ENCODE measurements around the gene RAB11FIP3.

The RAB11FIP3 gene

DNA sequence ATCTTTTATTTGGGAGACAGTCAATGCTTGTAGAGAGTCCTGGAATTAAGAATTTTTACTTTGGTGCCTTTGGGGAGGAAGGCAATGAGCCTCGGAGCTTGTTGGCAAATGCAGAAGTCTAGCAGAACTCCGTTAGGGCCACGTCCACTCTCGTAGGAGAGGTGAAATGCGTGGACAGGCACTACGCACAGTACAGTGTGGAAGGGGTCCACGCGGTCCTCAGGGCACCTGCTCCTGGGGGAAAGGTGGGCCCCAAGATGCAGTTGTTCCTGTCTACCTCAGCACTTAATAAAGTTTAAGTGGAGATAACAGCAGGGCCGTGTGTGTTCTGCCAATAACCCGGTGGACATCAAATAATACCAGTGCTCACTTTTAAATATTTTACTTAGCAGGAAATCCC, 1.8 kb downstream of the RAB11FIP3 start:
- TF ChIP-seq EGR1 (IDR thresholded peaks at IDR 0.05), result no peak
- no peak for TF ChIP-seq ZBTB7A (IDR thresholded peaks at IDR 0.05; ENCODE audit: low read depth)
- no peak for TF ChIP-seq TEAD4 (IDR thresholded peaks at IDR 0.05)
- TF ChIP-seq, protein P1, sequence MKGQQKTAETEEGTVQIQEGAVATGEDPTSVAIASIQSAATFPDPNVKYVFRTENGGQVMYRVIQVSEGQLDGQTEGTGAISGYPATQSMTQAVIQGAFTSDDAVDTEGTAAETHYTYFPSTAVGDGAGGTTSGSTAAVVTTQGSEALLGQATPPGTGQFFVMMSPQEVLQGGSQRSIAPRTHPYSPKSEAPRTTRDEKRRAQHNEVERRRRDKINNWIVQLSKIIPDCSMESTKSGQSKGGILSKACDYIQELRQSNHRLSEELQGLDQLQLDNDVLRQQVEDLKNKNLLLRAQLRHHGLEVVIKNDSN (IDR thresholded peaks at IDR 0.05), result no peak
- TF ChIP-seq CEBPB (IDR thresholded peaks at IDR 0.05), result no peak
- TF ChIP-seq NFIC (IDR thresholded peaks at IDR 0.05), result no peak
- TF ChIP-seq TAF1 (IDR thresholded peaks at IDR 0.05; ENCODE audit: low read depth), result no peak
- TF ChIP-seq EP300 (IDR thresholded peaks at IDR 0.05; ENCODE audit: borderline replicate concordance), result no peak
- TF ChIP-seq, protein P2, sequence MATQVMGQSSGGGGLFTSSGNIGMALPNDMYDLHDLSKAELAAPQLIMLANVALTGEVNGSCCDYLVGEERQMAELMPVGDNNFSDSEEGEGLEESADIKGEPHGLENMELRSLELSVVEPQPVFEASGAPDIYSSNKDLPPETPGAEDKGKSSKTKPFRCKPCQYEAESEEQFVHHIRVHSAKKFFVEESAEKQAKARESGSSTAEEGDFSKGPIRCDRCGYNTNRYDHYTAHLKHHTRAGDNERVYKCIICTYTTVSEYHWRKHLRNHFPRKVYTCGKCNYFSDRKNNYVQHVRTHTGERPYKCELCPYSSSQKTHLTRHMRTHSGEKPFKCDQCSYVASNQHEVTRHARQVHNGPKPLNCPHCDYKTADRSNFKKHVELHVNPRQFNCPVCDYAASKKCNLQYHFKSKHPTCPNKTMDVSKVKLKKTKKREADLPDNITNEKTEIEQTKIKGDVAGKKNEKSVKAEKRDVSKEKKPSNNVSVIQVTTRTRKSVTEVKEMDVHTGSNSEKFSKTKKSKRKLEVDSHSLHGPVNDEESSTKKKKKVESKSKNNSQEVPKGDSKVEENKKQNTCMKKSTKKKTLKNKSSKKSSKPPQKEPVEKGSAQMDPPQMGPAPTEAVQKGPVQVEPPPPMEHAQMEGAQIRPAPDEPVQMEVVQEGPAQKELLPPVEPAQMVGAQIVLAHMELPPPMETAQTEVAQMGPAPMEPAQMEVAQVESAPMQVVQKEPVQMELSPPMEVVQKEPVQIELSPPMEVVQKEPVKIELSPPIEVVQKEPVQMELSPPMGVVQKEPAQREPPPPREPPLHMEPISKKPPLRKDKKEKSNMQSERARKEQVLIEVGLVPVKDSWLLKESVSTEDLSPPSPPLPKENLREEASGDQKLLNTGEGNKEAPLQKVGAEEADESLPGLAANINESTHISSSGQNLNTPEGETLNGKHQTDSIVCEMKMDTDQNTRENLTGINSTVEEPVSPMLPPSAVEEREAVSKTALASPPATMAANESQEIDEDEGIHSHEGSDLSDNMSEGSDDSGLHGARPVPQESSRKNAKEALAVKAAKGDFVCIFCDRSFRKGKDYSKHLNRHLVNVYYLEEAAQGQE (IDR thresholded peaks at IDR 0.05; ENCODE audit: low read depth), result no peak
- no peak for TF ChIP-seq TCF12 (IDR thresholded peaks at IDR 0.05; ENCODE audit: low read depth)
- no peak for TF ChIP-seq RAD21 (IDR thresholded peaks at IDR 0.05; ENCODE audit: low read depth)
- no peak for TF ChIP-seq CREB1 (IDR thresholded peaks at IDR 0.05; ENCODE audit: low read depth)
- TF ChIP-seq FOXM1 (IDR thresholded peaks at IDR 0.05; ENCODE audit: borderline replicate concordance, low read depth), result no peak
- TF ChIP-seq YY1 (IDR thresholded peaks at IDR 0.05; ENCODE audit: low read depth), result no peak
- TF ChIP-seq, protein P3, sequence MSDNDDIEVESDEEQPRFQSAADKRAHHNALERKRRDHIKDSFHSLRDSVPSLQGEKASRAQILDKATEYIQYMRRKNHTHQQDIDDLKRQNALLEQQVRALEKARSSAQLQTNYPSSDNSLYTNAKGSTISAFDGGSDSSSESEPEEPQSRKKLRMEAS (IDR thresholded peaks at IDR 0.05), result no peak

DNA sequence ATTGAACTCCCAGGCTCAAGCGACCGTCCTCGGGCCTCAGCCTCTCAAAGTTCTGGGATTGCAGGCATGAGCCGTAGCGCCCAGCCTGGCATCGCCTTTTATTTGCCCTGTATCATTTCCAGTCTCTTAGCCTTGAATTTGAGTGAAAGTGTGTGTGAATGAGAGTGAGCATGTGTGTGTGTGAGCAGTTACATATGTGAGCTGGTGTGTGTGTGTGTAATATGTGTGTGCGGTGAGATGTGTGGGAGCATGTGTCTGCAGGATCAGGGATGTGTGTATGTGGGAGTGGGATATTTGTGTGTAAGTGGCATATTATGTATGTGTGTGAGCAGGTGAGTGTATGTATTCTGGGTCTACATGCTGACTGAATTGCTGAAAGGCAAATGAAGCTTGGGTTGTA, 5.5 kb downstream of the RAB11FIP3 start:
- TF ChIP-seq CREB1 (IDR thresholded peaks at IDR 0.05; ENCODE audit: low read depth), result no peak
- TF ChIP-seq CEBPB (IDR thresholded peaks at IDR 0.05), result no peak
- no peak for TF ChIP-seq NFIC (IDR thresholded peaks at IDR 0.05)
- no peak for TF ChIP-seq YY1 (IDR thresholded peaks at IDR 0.05; ENCODE audit: low read depth)
- TF ChIP-seq TEAD4 (IDR thresholded peaks at IDR 0.05), result no peak
- no peak for TF ChIP-seq FOXM1 (IDR thresholded peaks at IDR 0.05; ENCODE audit: borderline replicate concordance, low read depth)
- no peak for TF ChIP-seq TCF12 (IDR thresholded peaks at IDR 0.05; ENCODE audit: low read depth)
- TF ChIP-seq, protein P2 (IDR thresholded peaks at IDR 0.05; ENCODE audit: low read depth), result no peak
- TF ChIP-seq, protein P3 (IDR thresholded peaks at IDR 0.05), result no peak
- no peak for TF ChIP-seq EGR1 (IDR thresholded peaks at IDR 0.05)
- no peak for TF ChIP-seq EP300 (IDR thresholded peaks at IDR 0.05; ENCODE audit: borderline replicate concordance)
- no peak for TF ChIP-seq TAF1 (IDR thresholded peaks at IDR 0.05; ENCODE audit: low read depth)
- TF ChIP-seq, protein P1 (IDR thresholded peaks at IDR 0.05), result no peak
- no peak for TF ChIP-seq RAD21 (IDR thresholded peaks at IDR 0.05; ENCODE audit: low read depth)
- no peak for TF ChIP-seq ZBTB7A (IDR thresholded peaks at IDR 0.05; ENCODE audit: low read depth)

DNA sequence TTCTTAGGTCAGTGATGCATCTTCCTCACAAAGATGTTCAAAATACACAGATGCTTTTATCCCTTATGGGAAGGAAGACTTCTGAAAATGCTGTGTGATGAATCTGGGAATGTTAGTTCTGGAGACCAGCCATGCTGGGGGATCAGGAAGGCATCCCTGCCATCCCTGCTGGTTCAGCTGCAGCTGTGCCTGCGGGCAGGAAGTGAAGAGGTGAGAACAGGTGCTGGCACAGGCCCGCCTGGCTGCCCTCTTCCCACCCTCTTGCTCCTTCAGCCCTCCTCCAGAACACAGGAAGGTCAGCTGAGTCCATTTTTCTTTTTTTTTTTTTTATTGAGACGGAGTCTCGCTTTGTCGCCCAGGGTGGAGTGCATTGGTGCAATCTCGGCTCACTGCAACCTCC, 15.2 kb downstream of the RAB11FIP3 start:
- TF ChIP-seq EP300 (IDR thresholded peaks at IDR 0.05; ENCODE audit: borderline replicate concordance) (no peak), CREB1 (IDR thresholded peaks at IDR 0.05; ENCODE audit: low read depth) (no peak), ZBTB7A (IDR thresholded peaks at IDR 0.05; ENCODE audit: low read depth) (no peak), YY1 (IDR thresholded peaks at IDR 0.05; ENCODE audit: low read depth) (no peak), FOXM1 (IDR thresholded peaks at IDR 0.05; ENCODE audit: borderline replicate concordance, low read depth) (no peak), TAF1 (IDR thresholded peaks at IDR 0.05; ENCODE audit: low read depth) (no peak), NFIC (IDR thresholded peaks at IDR 0.05) (no peak), EGR1 (IDR thresholded peaks at IDR 0.05) (no peak), RAD21 (IDR thresholded peaks at IDR 0.05; ENCODE audit: low read depth) (no peak), CEBPB (IDR thresholded peaks at IDR 0.05) (no peak), TEAD4 (IDR thresholded peaks at IDR 0.05) (no peak)
- TF ChIP-seq, protein P3 (IDR thresholded peaks at IDR 0.05), result no peak
- TF ChIP-seq, protein P2 (IDR thresholded peaks at IDR 0.05; ENCODE audit: low read depth), result no peak
- TF ChIP-seq, protein P1 (IDR thresholded peaks at IDR 0.05), result no peak
